Mucosa of descending colon (tissue), 3 donors: ENCODE measurements around the gene CREB3L1. TPM values are rescaled to one million over a fixed set of nuclear protein-coding genes. Genes with fewer than 3 reads are reported as not detected.

Source experiments
- ATAC-seq: fragments of 200-7000 bp; cut with Tn5 transposase; one replicate; pipeline ENCODE4 v1.9.1; 2020; ENCODE audit warnings: mild to moderate bottlenecking, moderate library complexity
- DNase-seq, 3 donors: peaks; one replicate each; pipeline ENCODE4 v3.0.0-alpha.2; 2020
- H3K36me3 ChIP-seq: fragments of 200-600 bp; one replicate; pipeline ENCODE4 v1.8.0; 2021; ENCODE audit warnings: low read depth, mild to moderate bottlenecking
- H3K4me1 ChIP-seq: fragments of 200-600 bp; one replicate; pipeline ENCODE4 v1.8.0; 2021; ENCODE audit warnings: low read depth, mild to moderate bottlenecking
- H3K4me3 ChIP-seq: fragments of 200-600 bp; one replicate; pipeline ENCODE4 v1.8.0; 2021; ENCODE audit warnings: mild to moderate bottlenecking
- H3K9me3 ChIP-seq: fragments of 200-600 bp; one replicate; pipeline ENCODE4 v1.8.0; 2021; ENCODE audit warnings: mild to moderate bottlenecking
- CTCF ChIP-seq: fragments of 200-600 bp; IDR thresholded peaks from one replicate; pipeline ENCODE4 v1.8.0; 2022; ENCODE audit warnings: antibody characterized with exemption, mild to moderate bottlenecking
- intact Hi-C, 2 donors: fragments of 100-400 bp; cut with DNase I in 1 of 2; cut with micrococcal nuclease in 1 of 2; formaldehyde crosslinking; loops; one replicate each; pipeline versions ENCODE4 v1.11.0 to v1.11.1; 2022; cut with DNase I, micrococcal nuclease
- total RNA-seq, 3 donors: library from RNA; stranded (reverse); fragmentation: NEBNext Ultra II Directional in 2 of 3; extraction: Animal tissue kit (Norgen Biotek cat#: 25700) in 2 of 3; gene quantifications; one replicate each; pipeline versions ENCODE4 v1.2.1 to v1.2.4, GENCODE V29; 2021 to 2023
- donor health status: DM: no; HTN: no; CAD: no; lungs with moderate emphysema.
- donor health status: DM: no; HTN: no; CAD: no.
- donor health status: DM: no; HTN: yes; CAD: no.

Gene CREB3L1
- total RNA-seq, 3 donors from 2014 or later: 52.7 to 140 (median 108) TPM

- Histone ChIP-seq H3K4me3 (no peak overlapping the region), H3K36me3 (no peaks in the 10 kb centered on the region), H3K9me3 (no peaks in the 10 kb centered on the region), H3K4me1 (no peaks in the 10 kb centered on the region)
- DNase-seq: no peak
- ATAC-seq: no peak
- intact Hi-C loops: no loop called here
- no peak for TF ChIP-seq CTCF
Measured at GRCh38 chr11:46370253-46370652, 92.8 kb downstream of the CREB3L1 start.

Other genes starting within 250 kb of the CREB3L1 start
- gene PHF21A, start 156.2 kb upstream of the CREB3L1 start, total RNA-seq: 10 to 100 TPM; 20.3 to 78.1 (median 23.3) TPM
- 10 to 100 TPM; 41.2 to 49.6 (median 47.2) TPM for gene DGKZ, start 69.8 kb downstream of the CREB3L1 start, total RNA-seq
- 100 to 1,000 TPM; 103 to 672 (median 193) TPM for gene MDK, start 104.0 kb downstream of the CREB3L1 start, total RNA-seq
- gene CHRM4, start 114.1 kb downstream of the CREB3L1 start, total RNA-seq: 1 to 10 TPM in 2 of 3 donors, under 1 TPM in 1; 0.32 to 6.0 (median 3.1) TPM